H1 (cell line): ENCODE measurements around the gene FBXO21. TPM values are rescaled to one million over a fixed set of nuclear protein-coding genes. Genes with fewer than 3 reads are reported as not detected.
A peak's percentile ranks its signal among the peaks of the same experiment; 100 is the strongest.

Experiments used
- CTCF ChIA-PET: fragments of 300-600 bp; sonication (Branson Sonifier 250); formaldehyde crosslinking; loops from one replicate; lab custom pipeline; 2021; ENCODE audit not compliant: partially characterized antibody; lab: Charles Lee
- POLR2A ChIA-PET: fragments of 300-600 bp; sonication (Branson Sonifier 250); formaldehyde crosslinking; loops from one replicate; lab custom pipeline; 2021; ENCODE audit warnings: inconsistent platforms; ENCODE audit not compliant: partially characterized antibody; lab: Charles Lee
- DNase-seq, 2 experiments: peaks; one replicate each; pipeline versions ENCODE4 v3.0.0 to v3.0.0-alpha.2; 2010 to 2022; ENCODE audit warnings: low spot score in 2 of 2, low read depth in 1 of 2, mixed read lengths in 1 of 2
- FAIRE-seq: peaks from 2 replicates; lab custom pipeline; 2011; peaks lifted over from hg19 to GRCh38; lab: Jason Lieb, UNC
- H2AFZ ChIP-seq: 2 replicates; pipeline ENCODE4 v1.8.1; 2012; ENCODE audit warnings: low read length, inconsistent platforms
- H2AK5ac ChIP-seq: 2 replicates; pipeline ENCODE4 v1.6.1; 2013; ENCODE audit warnings: low read depth, low read length
- H2BK120ac ChIP-seq: replicated peaks from 2 replicates; pipeline ENCODE3; 2013; ENCODE audit warnings: low read depth, low read length, inconsistent platforms
- H2BK12ac ChIP-seq: 2 replicates; pipeline ENCODE4 v1.6.1; 2013; ENCODE audit warnings: low read depth, low read length
- H2BK15ac ChIP-seq: 2 replicates; pipeline ENCODE4 v1.6.1; 2013; ENCODE audit warnings: low read length
- H2BK20ac ChIP-seq: 2 replicates; pipeline ENCODE4 v1.6.1; 2013; ENCODE audit warnings: low read length
- H2BK5ac ChIP-seq: 2 replicates; pipeline ENCODE4 v1.6.1; 2013; ENCODE audit warnings: low read depth, low read length
- H3K14ac ChIP-seq: 2 replicates; pipeline ENCODE4 v1.6.1; 2013; ENCODE audit warnings: inconsistent platforms; ENCODE audit not compliant: insufficient read length
- H3K18ac ChIP-seq: 2 replicates; pipeline ENCODE4 v1.6.1; 2013; ENCODE audit warnings: low read length; ENCODE audit errors: extremely low read depth
- H3K23ac ChIP-seq: 2 replicates; pipeline ENCODE4 v1.6.1; 2013; ENCODE audit warnings: inconsistent platforms; ENCODE audit not compliant: insufficient read length
- H3K23me2 ChIP-seq: 2 replicates; pipeline ENCODE4 v1.6.1; 2013; ENCODE audit warnings: low read depth, low read length
- H3K27ac ChIP-seq: 2 replicates; pipeline ENCODE4 v1.6.1; 2011; ENCODE audit warnings: low read depth, low read length, inconsistent platforms
- H3K27me3 ChIP-seq, 4 experiments: replicated peaks in 1 of 4; 1 replicate in 1 of 4; 2 replicates in 3 of 4; pipeline versions ENCODE4 v1.6.1 to v1.8.1; 2011 to 2013; ENCODE audit warnings: low read length in 3 of 4, mild to moderate bottlenecking in 3 of 4, inconsistent platforms in 2 of 4, mixed read lengths in 2 of 4, moderate library complexity in 1 of 4; ENCODE audit not compliant: control insufficient read depth in 3 of 4, insufficient read depth in 3 of 4; ENCODE audit errors: extremely low read depth in 1 of 4
- H3K36me3 ChIP-seq, 4 experiments: 2 replicates each; pipeline versions ENCODE4 v1.6.1 to v1.8.1; 2011 to 2013; ENCODE audit warnings: mild to moderate bottlenecking in 4 of 4, low read length in 3 of 4, moderate library complexity in 2 of 4, control low read depth in 1 of 4, inconsistent platforms in 1 of 4; ENCODE audit not compliant: insufficient read depth in 4 of 4, control insufficient read depth in 2 of 4
- H3K4ac ChIP-seq: replicated peaks from 2 replicates; pipeline ENCODE3; 2013; ENCODE audit warnings: low read length, low read depth, mixed read lengths, inconsistent platforms; ENCODE audit not compliant: insufficient read length
- H3K4me1 ChIP-seq, 4 experiments: replicated peaks in 1 of 4; 1 replicate in 1 of 4; 2 replicates in 3 of 4; pipeline versions ENCODE4 v1.6.1 to v1.8.1; 2011 to 2013; ENCODE audit warnings: low read length in 3 of 4, inconsistent platforms in 2 of 4, mixed read lengths in 1 of 4; ENCODE audit not compliant: insufficient read depth in 4 of 4, control insufficient read depth in 3 of 4
- H3K4me2 ChIP-seq, 2 experiments: 2 replicates each; pipeline versions ENCODE4 v1.6.1 to v1.8.1; 2011 to 2013; ENCODE audit warnings: low read depth in 2 of 2, low read length in 2 of 2, control low read depth in 1 of 2, inconsistent platforms in 1 of 2, mild to moderate bottlenecking in 1 of 2; ENCODE audit not compliant: insufficient read depth in 1 of 2
- H3K4me3 ChIP-seq, 4 experiments: fragments of 200-600, 300-600 bp in 1 of 4; sonication (generic), shearing (Covaris generic), sonication (Bioruptor Twin) in 1 of 4; 2 replicates each; pipeline versions ENCODE4 v1.5.1 to v1.8.1; 2011 to 2016; ENCODE audit warnings: low read length in 4 of 4, low read depth in 3 of 4, control low read depth in 2 of 4, inconsistent platforms in 2 of 4, mild to moderate bottlenecking in 2 of 4, mixed read lengths in 1 of 4, moderate library complexity in 1 of 4; ENCODE audit not compliant: insufficient read depth in 2 of 4; ENCODE audit errors: extremely low read depth in 1 of 4
- H3K56ac ChIP-seq: replicated peaks from 2 replicates; pipeline ENCODE3; 2013; ENCODE audit warnings: low read depth, mild to moderate bottlenecking, mixed read lengths, low read length, inconsistent platforms; ENCODE audit not compliant: insufficient read length
- H3K79me1 ChIP-seq: 2 replicates; pipeline ENCODE4 v1.6.1; 2013; ENCODE audit warnings: low read depth, low read length, control low read depth
- H3K79me2 ChIP-seq, 2 experiments: 2 replicates each; pipeline versions ENCODE4 v1.6.1 to v1.8.1; 2012 to 2013; ENCODE audit warnings: low read length in 2 of 2, mild to moderate bottlenecking in 2 of 2, inconsistent platforms in 1 of 2; ENCODE audit not compliant: insufficient read depth in 2 of 2, control insufficient read depth in 1 of 2
- H3K9ac ChIP-seq, 4 experiments: replicated peaks in 1 of 4; 1 replicate in 1 of 4; 2 replicates in 3 of 4; pipeline versions ENCODE4 v1.6.1 to v1.8.1; 2011 to 2013; ENCODE audit warnings: low read depth in 3 of 4, low read length in 3 of 4, control low read depth in 2 of 4, mild to moderate bottlenecking in 2 of 4, moderate library complexity in 2 of 4, inconsistent platforms in 1 of 4; ENCODE audit errors: extremely low read depth in 1 of 4
- H3K9me3 ChIP-seq, 2 experiments: 2 replicates each; pipeline versions ENCODE4 v1.6.1 to v1.8.1; 2012 to 2013; ENCODE audit warnings: mild to moderate bottlenecking in 2 of 2, moderate library complexity in 2 of 2, control low read depth in 1 of 2, inconsistent platforms in 1 of 2, low read depth in 1 of 2, low read length in 1 of 2, mixed read lengths in 1 of 2; ENCODE audit not compliant: insufficient read depth in 2 of 2
- H4K20me1 ChIP-seq, 2 experiments: replicated peaks in 1 of 2; 2 replicates each; pipeline versions ENCODE3 to v1.8.1; 2011 to 2013; ENCODE audit warnings: inconsistent platforms in 2 of 2, low read length in 2 of 2, mild to moderate bottlenecking in 1 of 2; ENCODE audit not compliant: insufficient read depth in 2 of 2, control insufficient read depth in 1 of 2
- H4K5ac ChIP-seq: 2 replicates; pipeline ENCODE4 v1.6.1; 2013; ENCODE audit warnings: low read length, low read depth, mixed read lengths, inconsistent platforms; ENCODE audit not compliant: insufficient read length
- H4K8ac ChIP-seq: 2 replicates; pipeline ENCODE4 v1.8.0; 2013; ENCODE audit warnings: mild to moderate bottlenecking, moderate library complexity, low read length, inconsistent platforms; ENCODE audit not compliant: insufficient read depth; ENCODE audit errors: extremely low read depth
- H4K91ac ChIP-seq: replicated peaks from 2 replicates; pipeline ENCODE3; 2013; ENCODE audit warnings: low read length, mixed read lengths, inconsistent platforms; ENCODE audit not compliant: insufficient read length
- BRCA1 ChIP-seq: IDR thresholded peaks from 2 replicates; pipeline ENCODE4 v1.6.1; 2012; ENCODE audit warnings: low read depth, low read length, improper control_type of control experiment
- CBX8 ChIP-seq: fragments of 300-800, 300-1000 bp; sonication (generic); IDR thresholded peaks from 2 replicates; pipeline ENCODE4 v1.7.1; 2016; ENCODE audit warnings: low read depth, low read length, borderline replicate concordance
- EP300 ChIP-seq, 2 experiments: IDR thresholded peaks; 1 replicate in 1 of 2; 2 replicates in 1 of 2; pipeline ENCODE4 v1.6.1; 2011 to 2012; ENCODE audit warnings: low read depth in 2 of 2, low read length in 2 of 2, mild to moderate bottlenecking in 2 of 2, borderline replicate concordance in 1 of 2, inconsistent platforms in 1 of 2, moderate library complexity in 1 of 2
- EZH2 ChIP-seq: fragments of 200-600 bp; sonication (generic); IDR thresholded peaks from 2 replicates; pipeline ENCODE4 v1.7.1; 2012; ENCODE audit warnings: low read depth, mild to moderate bottlenecking, moderate library complexity, low read length, inconsistent platforms; ENCODE audit not compliant: severe bottlenecking
- HDAC2 ChIP-seq, 2 experiments: fragments of 300-600 bp in 1 of 2; sonication (generic) in 1 of 2; IDR thresholded peaks; 2 replicates each; pipeline ENCODE4 v1.6.1; 2011 to 2012; ENCODE audit warnings: low read depth in 2 of 2, low read length in 2 of 2, mild to moderate bottlenecking in 2 of 2, moderate library complexity in 2 of 2, borderline replicate concordance in 1 of 2, inconsistent platforms in 1 of 2
- KDM1A ChIP-seq: fragments of 200-600, 300-600 bp; sonication (generic); IDR thresholded peaks from 2 replicates; pipeline ENCODE4 v1.7.1; 2016; ENCODE audit warnings: mild to moderate bottlenecking, low read length, borderline replicate concordance
- PHF8 ChIP-seq: fragments of 200-600 bp; sonication (generic); conservative IDR thresholded peaks from 2 replicates; pipeline ENCODE4 v1.7.1; 2012; ENCODE audit warnings: low read depth, mild to moderate bottlenecking, inconsistent platforms, low read length, moderate library complexity
- POU5F1 ChIP-seq: IDR thresholded peaks from 2 replicates; pipeline ENCODE4 v1.6.1; 2011; ENCODE audit warnings: low read depth, mild to moderate bottlenecking, low read length, moderate library complexity
- SP1 ChIP-seq: IDR thresholded peaks from 2 replicates; pipeline ENCODE4 v1.6.1; 2011; ENCODE audit warnings: low read depth, low read length
- WGBS, 2 experiments: shearing (Covaris generic) in 1 of 2; methylation state at CpG; one replicate each; pipeline versions ENCODE4 v1.1.6 to v1.1.7; 2013 to 2015; ENCODE audit warnings: low lambda C conversion rate in 2 of 2, mixed read lengths in 2 of 2, inconsistent platforms in 1 of 2, low coverage in 1 of 2, missing lambda C conversion rate in 1 of 2; ENCODE audit not compliant: insufficient replicate concordance in 2 of 2, insufficient coverage in 1 of 2, insufficient read length in 1 of 2; ENCODE audit errors: extremely low coverage in 1 of 2, missing lambda C conversion rate in 1 of 2; 5-methylcytosine and 5-hydroxymethylcytosine counted together
- polyA plus RNA-seq, 7 experiments: library from polyadenylated mRNA; depleted of rRNA in 3 of 7; stranded (reverse) in 5 of 7; unstranded in 2 of 7; fragments of >200 nt in 5 of 7; fragments of 200-250 nt in 2 of 7; gene quantifications; 1 replicate in 5 of 7; 2 replicates in 1 of 7; 4 replicates in 1 of 7; pipeline versions ENCODE4 v1.2.1 to v1.2.3, GENCODE V29; 2011 to 2013; ENCODE audit warnings: missing spikeins in 2 of 7, mixed read lengths in 2 of 7
- total RNA-seq: library from RNA; stranded (reverse); fragmentation: NEBNext Ultra II Directional; extraction: Animal tissue kit (Norgen Biotek cat#: 25700); gene quantifications from 2 replicates; pipeline ENCODE4 v1.2.1, GENCODE V29; 2021

The FBXO21 gene
- total and polyA plus RNA-seq, 2 of the 8 experiments (the other 6 are each of a cell fraction or from before 2014, with no cell fraction given) = 57.0 to 80.6 TPM

DNA sequence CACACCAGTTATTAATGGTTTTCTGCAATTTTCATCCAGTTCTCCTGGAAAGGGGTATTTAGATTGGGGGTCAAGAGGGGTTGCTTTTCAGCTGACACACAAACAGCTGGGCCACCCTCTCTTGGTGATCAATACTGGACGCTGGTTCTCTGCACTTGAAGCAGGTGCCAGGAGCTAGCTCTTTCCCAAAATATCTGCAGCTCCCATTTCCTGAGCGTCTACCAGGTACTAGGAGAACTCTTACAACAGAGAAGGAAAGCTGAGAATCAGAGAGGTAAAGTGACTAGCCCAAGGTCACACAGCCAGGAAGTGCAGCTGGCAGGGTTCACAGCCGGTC, 92.3 kb downstream of the FBXO21 start:
- 57% methylated on average over 3 of the region's 3 CpGs; no CpG with 5 or more reads in 1 of the 2 experiments for WGBS, 2 experiments
- Histone ChIP-seq H3K27ac (no peak overlapping the region), H4K91ac (no peak overlapping the region), H3K14ac (no peak overlapping the region), H2AK5ac (no peak overlapping the region), H3K27me3 (peaks cover 5 to 15% (median 10%) of the 10 kb centered on the region in 4 experiments), H4K20me1 (no peaks in the 10 kb centered on the region), H3K23me2 (peaks cover 7% of the 10 kb centered on the region; the same call in 1 of the 2 replicates), H2BK120ac (no peak overlapping the region), H3K4me3 (peak overlapping the region; percentile 65 to 95 (median 68)), H4K8ac (no peak overlapping the region), H3K4me1 (peaks cover 0 to 5% (median 1%) of the 10 kb centered on the region in 4 experiments; a peak in 3 of 7 replicates), H2AFZ (0 out of 2 replicates have a peak overlapping the region, but pooled peaks have one; percentile 19), H3K79me2 (no peaks in the 10 kb centered on the region), H3K79me1 (no peaks in the 10 kb centered on the region), H2BK5ac (no peak overlapping the region), H3K4me2 (peak overlapping the region; percentile 75 to 82), H3K4ac (no peak overlapping the region), H3K18ac (no peak overlapping the region), H4K5ac (no peak overlapping the region), H3K9ac (no peak overlapping the region), H3K56ac (no peak overlapping the region), H3K23ac (no peak overlapping the region), H2BK12ac (no peak overlapping the region), H3K36me3 (no peaks in the 10 kb centered on the region), H2BK15ac (no peak overlapping the region), H3K9me3 (no peaks in the 10 kb centered on the region), H2BK20ac (no peak overlapping the region)
- no peak for FAIRE-seq
- POLR2A ChIA-PET = interaction anchor here (0.7 to 1.9 kb wide), 8 partner anchors 9 to 187 kb away, joined by 3 to 8 read pairs (median 3); partner anchors contain the start of gene FBXW8
- no peak for DNase-seq
- CTCF ChIA-PET = interaction anchor here (0.9 to 8.3 kb wide), 8 partner anchors 12 to 74 kb away, joined by 3 to 43 read pairs (median 5); no protein-coding TSS in a partner anchor
- TF ChIP-seq SP1 (no peak), CBX8 (no peak), EP300 (IDR thresholded peaks at IDR 0.05; ENCODE audit: borderline replicate concordance in 1 of 2, low read depth in 2 of 2, low read length in 2 of 2) (no peak), POU5F1 (no peak), BRCA1 (no peak), HDAC2 (IDR thresholded peaks at IDR 0.05; ENCODE audit: borderline replicate concordance in 1 of 2, low read depth in 2 of 2, low read length in 2 of 2) (peak in 1 of 2 experiments; percentile 64; a peak in 2 of 4 replicates), EZH2 (no peak), PHF8 (no peak), KDM1A (peak; percentile 94; the same call in 1 of the 2 replicates)
